A549 (cell line): ENCODE measurements around the gene RXFP1.

Source experiments
- EP300 ChIP-seq, 2 experiments: fragments of >200 bp; sonication (Bioruptor Twin); formaldehyde crosslinking; IDR thresholded peaks; 2 replicates in 1 of 2; 3 replicates in 1 of 2; pipeline ENCODE4 v1.6.1; 2016 to 2017
- HEYL ChIP-seq: fragments of 250-450 bp; sonication (Bioruptor Pico); IDR thresholded peaks from 2 replicates; pipeline ENCODE4 v1.8.0; 2021; ENCODE audit warnings: mild to moderate bottlenecking, moderate library complexity
- JUNB ChIP-seq: fragments of >200 bp; sonication (Bioruptor Twin); formaldehyde crosslinking; IDR thresholded peaks from 2 replicates; pipeline ENCODE4 v1.6.1; 2016
- KDM1A ChIP-seq: fragments of 200-600 bp; sonication (generic); IDR thresholded peaks from 2 replicates; pipeline ENCODE4 v1.6.1; 2016; ENCODE audit warnings: low read depth, mild to moderate bottlenecking
- NR3C1 ChIP-seq: fragments of >200 bp; sonication (Bioruptor Twin); formaldehyde crosslinking; IDR thresholded peaks from 3 replicates; pipeline ENCODE4 v1.6.1; 2017
- POLR2A ChIP-seq: IDR thresholded peaks from 2 replicates; pipeline ENCODE4 v1.6.1; 2012; ENCODE audit warnings: mild to moderate bottlenecking, low read length
- REST ChIP-seq: fragments of 200-600 bp; sonication (generic); IDR thresholded peaks from 2 replicates; pipeline ENCODE4 v1.6.1; 2016; ENCODE audit warnings: antibody characterized with exemption, mild to moderate bottlenecking, moderate library complexity
- TP53 ChIP-seq: fragments of 250-450 bp; sonication (Bioruptor Pico); IDR thresholded peaks from 2 replicates; pipeline ENCODE4 v1.5.0; 2021; ENCODE audit warnings: mild to moderate bottlenecking, moderate library complexity
- ZSCAN20 ChIP-seq: fragments of 250-450 bp; sonication (Bioruptor Pico); IDR thresholded peaks from 2 replicates; pipeline ENCODE4 v1.8.0; 2022; ENCODE audit warnings: mild to moderate bottlenecking, moderate library complexity
- TF ChIP-seq, protein P1 (sequence below): fragments of >200 bp; sonication (Bioruptor Twin); formaldehyde crosslinking; IDR thresholded peaks from 3 replicates; pipeline ENCODE4 v1.5.1; 2016

DNA sequence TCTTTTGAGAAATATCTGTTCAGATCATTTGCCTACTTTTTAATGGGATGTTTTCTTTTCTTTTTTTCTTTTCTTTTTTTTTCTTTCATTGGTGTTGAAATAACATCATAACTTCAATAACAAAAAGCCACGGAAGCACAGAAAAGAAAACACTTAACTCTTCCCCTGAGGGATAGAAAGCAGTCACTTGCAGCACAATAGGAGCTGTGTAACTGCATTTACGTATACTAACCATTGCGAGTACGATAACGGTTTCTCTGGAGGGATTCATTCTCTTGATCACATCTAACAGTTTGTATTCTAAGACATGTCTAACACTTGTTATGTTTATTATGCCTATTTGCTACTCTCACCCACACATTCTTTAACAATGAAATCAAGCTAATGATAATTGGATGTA lies 122.7 kb downstream of the RXFP1 start:
- no peak for TF ChIP-seq ZSCAN20 (CRISPR knock-in tag)
- TF ChIP-seq, protein P1, sequence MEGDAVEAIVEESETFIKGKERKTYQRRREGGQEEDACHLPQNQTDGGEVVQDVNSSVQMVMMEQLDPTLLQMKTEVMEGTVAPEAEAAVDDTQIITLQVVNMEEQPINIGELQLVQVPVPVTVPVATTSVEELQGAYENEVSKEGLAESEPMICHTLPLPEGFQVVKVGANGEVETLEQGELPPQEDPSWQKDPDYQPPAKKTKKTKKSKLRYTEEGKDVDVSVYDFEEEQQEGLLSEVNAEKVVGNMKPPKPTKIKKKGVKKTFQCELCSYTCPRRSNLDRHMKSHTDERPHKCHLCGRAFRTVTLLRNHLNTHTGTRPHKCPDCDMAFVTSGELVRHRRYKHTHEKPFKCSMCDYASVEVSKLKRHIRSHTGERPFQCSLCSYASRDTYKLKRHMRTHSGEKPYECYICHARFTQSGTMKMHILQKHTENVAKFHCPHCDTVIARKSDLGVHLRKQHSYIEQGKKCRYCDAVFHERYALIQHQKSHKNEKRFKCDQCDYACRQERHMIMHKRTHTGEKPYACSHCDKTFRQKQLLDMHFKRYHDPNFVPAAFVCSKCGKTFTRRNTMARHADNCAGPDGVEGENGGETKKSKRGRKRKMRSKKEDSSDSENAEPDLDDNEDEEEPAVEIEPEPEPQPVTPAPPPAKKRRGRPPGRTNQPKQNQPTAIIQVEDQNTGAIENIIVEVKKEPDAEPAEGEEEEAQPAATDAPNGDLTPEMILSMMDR = no peak
- TF ChIP-seq KDM1A = no peak
- TF ChIP-seq NR3C1 = no peak
- TF ChIP-seq EP300 (IDR thresholded peaks at IDR 0.05) = no peak
- no peak for TF ChIP-seq REST
- no peak for TF ChIP-seq POLR2A
- TF ChIP-seq TP53 (CRISPR knock-in tag) = no peak
- no peak for TF ChIP-seq JUNB
- TF ChIP-seq HEYL (CRISPR knock-in tag) = no peak
